Prostate gland (tissue), 2 donors: ENCODE results near the gene ZXDC.

Experiments used
- POLR2AphosphoS5 ChIP-seq: sonication (generic); formaldehyde crosslinking; IDR thresholded peaks from one replicate; pipeline ENCODE4 v1.6.1; 2017; ENCODE audit warnings: antibody characterized with exemption
- TF ChIP-seq, protein P1 (sequence below), 4 experiments: fragments of 200-600 bp in 2 of 4; fragments of 450-650 bp in 2 of 4; sonication (generic) in 2 of 4; IDR thresholded peaks; 1 replicate in 3 of 4; 2 replicates in 1 of 4; pipeline ENCODE4 v1.5.1; 2016 to 2019; ENCODE audit warnings: antibody characterized with exemption in 4 of 4, mild to moderate bottlenecking in 2 of 4, moderate library complexity in 2 of 4

DNA sequence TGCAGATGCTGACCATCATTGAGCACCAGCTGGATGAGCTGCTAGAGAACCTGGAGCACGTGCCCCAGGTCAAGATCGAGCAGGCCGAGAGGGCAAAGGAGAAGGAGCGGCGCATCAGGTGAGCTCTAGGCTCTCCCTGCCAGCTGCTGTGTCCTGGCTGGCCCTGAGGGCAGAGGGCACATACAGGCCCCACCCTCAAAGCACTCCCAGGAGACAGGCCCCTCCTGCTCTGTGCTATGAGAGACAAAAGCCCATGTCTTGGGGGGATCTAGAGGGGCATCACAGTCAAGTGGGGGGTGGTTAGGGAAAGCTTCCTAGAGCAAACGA, 41.5 kb downstream of the ZXDC start:
- no peak for TF ChIP-seq POLR2AphosphoS5
- TF ChIP-seq, protein P1, sequence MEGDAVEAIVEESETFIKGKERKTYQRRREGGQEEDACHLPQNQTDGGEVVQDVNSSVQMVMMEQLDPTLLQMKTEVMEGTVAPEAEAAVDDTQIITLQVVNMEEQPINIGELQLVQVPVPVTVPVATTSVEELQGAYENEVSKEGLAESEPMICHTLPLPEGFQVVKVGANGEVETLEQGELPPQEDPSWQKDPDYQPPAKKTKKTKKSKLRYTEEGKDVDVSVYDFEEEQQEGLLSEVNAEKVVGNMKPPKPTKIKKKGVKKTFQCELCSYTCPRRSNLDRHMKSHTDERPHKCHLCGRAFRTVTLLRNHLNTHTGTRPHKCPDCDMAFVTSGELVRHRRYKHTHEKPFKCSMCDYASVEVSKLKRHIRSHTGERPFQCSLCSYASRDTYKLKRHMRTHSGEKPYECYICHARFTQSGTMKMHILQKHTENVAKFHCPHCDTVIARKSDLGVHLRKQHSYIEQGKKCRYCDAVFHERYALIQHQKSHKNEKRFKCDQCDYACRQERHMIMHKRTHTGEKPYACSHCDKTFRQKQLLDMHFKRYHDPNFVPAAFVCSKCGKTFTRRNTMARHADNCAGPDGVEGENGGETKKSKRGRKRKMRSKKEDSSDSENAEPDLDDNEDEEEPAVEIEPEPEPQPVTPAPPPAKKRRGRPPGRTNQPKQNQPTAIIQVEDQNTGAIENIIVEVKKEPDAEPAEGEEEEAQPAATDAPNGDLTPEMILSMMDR (IDR thresholded peaks at IDR 0.05): no peak
